ENCODE data around the gene CGA.

Gene CGA

DNA sequence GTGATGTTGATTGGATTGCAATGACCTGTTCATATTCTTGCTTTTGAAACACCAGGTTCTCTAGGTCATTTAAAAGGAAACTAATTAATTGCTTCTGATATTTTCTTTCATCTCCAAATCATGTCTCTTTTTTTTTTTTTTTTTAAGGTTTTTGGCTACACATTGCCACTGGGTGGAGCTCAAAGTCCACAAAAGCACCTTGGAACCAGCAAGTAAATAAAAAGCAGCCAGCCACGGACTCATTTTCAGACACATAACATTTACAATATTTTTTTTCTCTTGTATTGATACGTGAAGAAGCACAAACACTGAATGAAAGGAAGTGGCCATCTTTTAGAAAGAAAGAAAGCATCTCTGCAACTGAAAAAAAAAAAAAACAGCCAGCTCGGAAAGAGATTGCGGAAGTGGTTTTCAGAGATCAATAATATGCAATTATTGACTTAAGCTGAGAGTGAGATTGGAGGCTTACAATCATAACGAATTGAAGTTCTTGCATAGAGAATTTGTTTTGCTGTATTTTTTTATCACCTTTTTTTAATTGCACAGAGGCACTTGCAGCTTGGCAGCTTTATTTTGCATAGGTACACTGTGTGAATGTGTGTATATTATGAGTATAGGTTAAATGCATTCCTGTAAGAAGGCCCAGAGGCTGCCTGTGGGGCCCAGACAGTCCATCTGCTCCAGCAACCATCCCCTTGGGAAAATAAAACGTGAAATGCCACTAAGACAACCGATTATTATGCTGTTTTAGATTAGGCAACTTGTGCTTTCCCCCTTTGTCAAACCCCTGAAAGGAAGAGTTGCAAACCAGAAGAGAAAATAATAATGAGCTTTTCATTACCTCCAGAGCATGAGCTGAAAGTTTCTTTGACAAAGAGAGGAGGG is 28.2 kb downstream of the CGA start:
- Mint-ChIP-seq H3K36me3 (no peaks in the 10 kb centered on the region), H3K27ac (no peak overlapping the region), H3K9me3 (no peaks in the 10 kb centered on the region), H3K4me1 (no peaks in the 10 kb centered on the region), H3K4me3 (no peak overlapping the region)
- DNase-seq (ENCODE audit: low spot score in 2 of 2) (no peak), ATAC-seq (no peak)

DNA sequence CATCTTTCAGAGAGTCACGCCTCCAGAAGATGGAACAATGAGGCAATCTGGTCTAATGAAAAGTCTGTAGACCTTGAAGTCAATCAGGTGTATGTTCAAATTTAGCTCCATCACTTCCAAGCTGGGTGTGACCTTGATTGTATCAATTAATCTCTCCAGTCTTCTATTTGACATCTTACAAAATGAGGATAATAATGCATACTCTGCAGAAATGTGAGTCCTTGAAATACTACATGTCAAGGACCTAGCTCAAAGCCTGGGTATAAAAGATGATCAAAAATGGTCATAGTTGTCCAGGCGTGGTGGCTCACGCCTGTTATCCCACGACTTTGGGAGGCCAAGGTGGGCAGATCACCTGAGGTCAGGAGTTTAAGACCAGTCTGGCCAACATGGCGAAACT is 29.8 kb downstream of the CGA start:
- no peaks in the 10 kb centered on the region for H3K4me1 Mint-ChIP-seq
- H3K36me3 Mint-ChIP-seq = no peaks in the 10 kb centered on the region
- H3K27ac Mint-ChIP-seq = no peak overlapping the region
- H3K9me3 Mint-ChIP-seq = no peaks in the 10 kb centered on the region
- ATAC-seq = no peak
- no peak for DNase-seq (ENCODE audit: low spot score in 2 of 2)
- H3K4me3 Mint-ChIP-seq = no peak overlapping the region

- ATAC-seq = no peak
- Mint-ChIP-seq H3K9me3 (no peaks in the 10 kb centered on the region), H3K4me1 (no peaks in the 10 kb centered on the region), H3K36me3 (no peaks in the 10 kb centered on the region), H3K4me3 (no peak overlapping the region), H3K27ac (no peak overlapping the region)
- DNase-seq (ENCODE audit: low spot score in 2 of 2) = no peak
These were observed 35.0 kb downstream of the CGA start for GRCh38 chr6:87059943-87060342.

- H3K9me3 Mint-ChIP-seq = no peaks in the 10 kb centered on the region
- H3K4me3 Mint-ChIP-seq = no peak overlapping the region
- no peak overlapping the region for H3K27ac Mint-ChIP-seq
- DNase-seq (ENCODE audit: low spot score in 2 of 2) (no peak), ATAC-seq (no peak)
- H3K36me3 Mint-ChIP-seq = no peaks in the 10 kb centered on the region
- H3K4me1 Mint-ChIP-seq = no peaks in the 10 kb centered on the region
These were observed 40.6 kb downstream of the CGA start for GRCh38 chr6:87054143-87054833.

DNA sequence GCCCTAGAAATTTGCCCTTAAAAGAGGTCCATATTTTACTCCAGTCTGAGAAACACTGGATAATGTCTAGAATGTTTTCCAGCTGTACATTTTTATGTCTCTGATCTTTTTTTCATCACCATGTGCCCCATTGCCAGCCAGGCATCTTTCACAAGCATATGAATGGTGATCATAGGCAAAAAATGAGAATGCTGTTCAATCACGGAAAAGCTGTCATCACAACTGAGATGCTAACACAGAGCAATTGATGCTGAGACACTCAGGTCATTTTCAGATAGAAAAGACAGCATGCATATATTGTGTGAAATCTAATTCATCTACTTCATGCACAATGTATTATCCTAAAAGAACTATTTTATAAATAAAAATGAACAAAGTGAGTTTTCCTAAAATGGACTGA is 41.6 kb downstream of the CGA start:
- no peak for ATAC-seq
- Mint-ChIP-seq H3K27ac (no peak overlapping the region), H3K36me3 (no peaks in the 10 kb centered on the region), H3K4me1 (no peaks in the 10 kb centered on the region), H3K9me3 (no peaks in the 10 kb centered on the region), H3K4me3 (no peak overlapping the region)
- no peak for DNase-seq (ENCODE audit: low spot score in 2 of 2)

GRCh38 chr6:87049779-87050178 is 45.1 kb downstream of the CGA start:
- no peak for ATAC-seq
- H3K4me3 Mint-ChIP-seq = no peak overlapping the region
- H3K36me3 Mint-ChIP-seq = no peaks in the 10 kb centered on the region

GRCh38 chr6:87045521-87046075 is 49.3 kb downstream of the CGA start:
- Mint-ChIP-seq H3K9me3 (no peaks in the 10 kb centered on the region), H3K4me1 (no peaks in the 10 kb centered on the region), H3K36me3 (no peaks in the 10 kb centered on the region), H3K27ac (no peak overlapping the region), H3K4me3 (no peak overlapping the region)
- ATAC-seq (no peak), DNase-seq (ENCODE audit: low spot score in 2 of 2) (no peak)

More at GRCh38 chr6:87049779-87050178, 45.1 kb downstream of the CGA start:
- Mint-ChIP-seq H3K4me1 (no peaks in the 10 kb centered on the region), H3K9me3 (no peaks in the 10 kb centered on the region), H3K27ac (no peak overlapping the region)
- no peak for DNase-seq (ENCODE audit: low spot score in 2 of 2)

DNA sequence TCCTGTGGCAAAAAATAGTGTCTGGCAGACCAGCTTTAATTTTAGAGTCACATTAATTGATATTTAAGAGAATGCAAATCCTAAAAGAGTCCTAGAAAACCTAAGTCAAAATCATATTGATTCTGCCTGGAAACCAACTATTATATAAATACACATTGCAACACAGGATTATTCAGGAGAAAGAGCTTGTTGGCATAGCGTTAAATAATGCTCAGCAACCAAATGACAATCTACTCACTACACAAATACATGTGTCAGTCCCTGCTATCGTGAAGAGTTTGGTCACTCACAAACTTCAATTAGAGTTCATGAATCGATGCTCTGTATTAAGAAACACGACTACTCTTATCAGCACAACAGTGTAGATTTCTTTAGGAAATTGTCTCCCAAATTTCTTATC is 54.2 kb downstream of the CGA start:
- Mint-ChIP-seq H3K9me3 (peaks cover 3% of the 10 kb centered on the region), H3K27ac (no peak overlapping the region), H3K36me3 (no peaks in the 10 kb centered on the region), H3K4me3 (no peak overlapping the region), H3K4me1 (no peaks in the 10 kb centered on the region)
- no peak for ATAC-seq
- DNase-seq (ENCODE audit: low spot score in 2 of 2) = no peak
